ENCODE results near the gene PTPRO. TPM values are rescaled to one million over a fixed set of nuclear protein-coding genes. Genes with fewer than 3 reads are reported as not detected.
A peak's percentile ranks its signal among the peaks of the same experiment; 100 is the strongest.

The PTPRO gene
- polyA plus RNA-seq, 2 of the 4 experiments (the other 2 are of a cell fraction): 0.04 TPM; not detected in 1

DNA sequence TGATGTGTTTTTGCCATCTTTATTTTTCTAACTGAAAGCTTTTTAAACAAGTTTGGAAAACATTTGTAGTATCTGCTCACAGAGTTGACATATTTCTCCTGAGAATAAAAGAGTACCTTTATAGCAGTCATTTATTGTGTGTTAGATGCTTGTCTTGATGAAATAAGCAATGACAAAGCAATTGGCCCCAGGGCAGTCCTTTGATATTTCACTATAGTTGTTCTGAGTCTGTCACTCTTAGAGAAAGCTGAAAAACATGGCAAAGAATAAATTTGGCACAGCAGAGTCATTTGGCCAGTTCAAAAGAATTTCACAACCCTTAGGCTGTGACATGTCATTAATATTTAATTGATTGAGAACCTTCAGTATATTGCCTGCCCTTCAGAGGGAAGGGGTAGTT lies 166.2 kb downstream of the PTPRO start:
- TF ChIP-seq KDM1A (IDR thresholded peaks at IDR 0.05; ENCODE audit: low read depth) (no peak), CHD4 (IDR thresholded peaks at IDR 0.05; ENCODE audit: borderline replicate concordance) (no peak), FOSB (CRISPR knock-in tag; IDR thresholded peaks at IDR 0.05) (no peak), RAD21 (conservative IDR thresholded peaks at IDR 0.05 in 1 of 2, IDR thresholded peaks at IDR 0.05 in 1 of 2) (no peak), JUN (IDR thresholded peaks at IDR 0.05) (no peak), HOXB5 (CRISPR knock-in tag; IDR thresholded peaks at IDR 0.05) (no peak), CHD2 (IDR thresholded peaks at IDR 0.05; ENCODE audit: low read length, partially characterized antibody) (no peak), CBX2 (IDR thresholded peaks at IDR 0.05; ENCODE audit: borderline replicate concordance, low read depth) (no peak), HEYL (CRISPR knock-in tag; IDR thresholded peaks at IDR 0.05) (no peak), ESRRA (IDR thresholded peaks at IDR 0.05; ENCODE audit: borderline replicate concordance, low read length) (no peak)
- TF ChIP-seq, protein P1, sequence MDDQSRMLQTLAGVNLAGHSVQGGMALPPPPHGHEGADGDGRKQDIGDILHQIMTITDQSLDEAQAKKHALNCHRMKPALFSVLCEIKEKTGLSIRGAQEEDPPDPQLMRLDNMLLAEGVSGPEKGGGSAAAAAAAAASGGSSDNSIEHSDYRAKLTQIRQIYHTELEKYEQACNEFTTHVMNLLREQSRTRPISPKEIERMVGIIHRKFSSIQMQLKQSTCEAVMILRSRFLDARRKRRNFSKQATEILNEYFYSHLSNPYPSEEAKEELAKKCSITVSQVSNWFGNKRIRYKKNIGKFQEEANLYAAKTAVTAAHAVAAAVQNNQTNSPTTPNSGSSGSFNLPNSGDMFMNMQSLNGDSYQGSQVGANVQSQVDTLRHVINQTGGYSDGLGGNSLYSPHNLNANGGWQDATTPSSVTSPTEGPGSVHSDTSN (IDR thresholded peaks at IDR 0.05): no peak
- ChIA-PET CTCF (interaction anchor here (1.0 kb wide), 1 partner anchor 23 kb away, joined by 3 read pairs; no protein-coding TSS in a partner anchor), POLR2A (no interaction called here)
- H3K9me3 ChIP-seq: no peaks in the 10 kb centered on the region
- no peak for DNase-seq (ENCODE audit: low read depth in 1 of 2, low spot score in 1 of 2)
- no peak overlapping the region for H3K27ac ChIP-seq
- H3K4me2 ChIP-seq: no peak overlapping the region
- ATAC-seq: no peak
- no peaks in the 10 kb centered on the region for H3K4me1 ChIP-seq
- no peak overlapping the region for H3K4me3 ChIP-seq
- FAIRE-seq: no peak

DNA sequence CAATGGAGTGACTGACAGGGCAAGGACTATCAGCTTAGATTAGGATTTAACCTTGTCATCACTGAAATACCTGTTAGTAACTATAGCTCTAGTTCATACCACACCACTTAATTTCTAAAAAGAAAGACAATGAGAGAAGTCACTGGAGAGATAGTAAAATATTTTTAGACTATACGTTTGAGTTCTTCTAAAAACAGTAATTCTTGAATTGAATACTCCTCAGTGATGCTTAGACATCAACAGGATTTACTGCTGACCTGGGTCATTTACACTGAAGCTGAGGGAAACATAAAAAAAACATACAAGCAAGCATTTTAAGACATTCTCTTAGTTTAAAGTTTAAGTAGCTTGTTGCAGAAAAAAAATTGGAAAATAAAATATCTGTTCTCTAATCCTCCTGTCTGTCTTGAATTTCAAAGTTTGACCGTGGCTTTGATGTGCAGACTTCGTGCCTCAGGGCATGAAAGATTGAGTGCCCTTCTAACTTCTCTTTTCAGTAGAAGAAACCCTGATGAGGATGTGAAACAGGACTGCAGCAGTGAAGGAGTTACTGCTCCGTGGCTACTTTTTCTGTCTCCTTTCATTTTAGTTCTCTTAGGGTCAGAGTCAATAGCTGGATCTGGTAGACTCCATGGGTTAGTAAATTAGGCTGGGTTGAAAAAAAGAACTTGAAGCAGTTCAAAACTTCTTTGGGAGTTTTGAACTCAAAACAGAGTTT lies 172.2 kb downstream of the PTPRO start:
- no peak for FAIRE-seq

DNA sequence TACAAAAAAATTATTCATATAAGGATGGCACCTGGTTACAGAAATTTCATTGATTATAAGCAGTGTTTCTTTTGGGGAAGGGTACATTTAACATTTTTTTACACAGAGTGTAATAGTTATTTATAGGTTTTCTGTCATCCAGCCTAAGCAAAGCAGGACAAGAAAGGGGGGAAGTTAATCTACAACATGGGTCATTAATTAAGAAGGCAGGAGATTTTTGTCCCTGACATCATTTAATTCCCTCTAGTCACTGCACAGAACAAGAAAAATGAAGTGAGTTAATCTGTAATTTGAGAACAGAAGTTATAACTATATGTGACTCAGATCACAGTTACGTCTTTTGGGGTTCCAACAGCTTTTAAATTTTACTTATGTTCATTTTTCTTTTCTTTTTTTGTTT lies 173.4 kb downstream of the PTPRO start:
- no peaks in the 10 kb centered on the region for H3K9me3 ChIP-seq
- POLR2A ChIA-PET: no interaction called here
- DNase-seq (ENCODE audit: low read depth in 1 of 2, low spot score in 1 of 2) (no peak), ATAC-seq (no peak), FAIRE-seq (no peak)
- TF ChIP-seq FOSB (CRISPR knock-in tag; IDR thresholded peaks at IDR 0.05) (no peak), MAFK (IDR thresholded peaks at IDR 0.05; ENCODE audit: partially characterized antibody) (no peak), KDM5A (IDR thresholded peaks at IDR 0.05) (no peak), PHF8 (IDR thresholded peaks at IDR 0.05; ENCODE audit: borderline replicate concordance, low read depth) (no peak), ZSCAN20 (CRISPR knock-in tag; IDR thresholded peaks at IDR 0.05) (no peak), NFE2L2 (conservative IDR thresholded peaks at IDR 0.05; ENCODE audit: low read length) (no peak), NPAS2 (CRISPR knock-in tag; IDR thresholded peaks at IDR 0.05; ENCODE audit: borderline replicate concordance) (no peak), ESRRA (IDR thresholded peaks at IDR 0.05; ENCODE audit: borderline replicate concordance, low read length) (no peak), GATA3 (IDR thresholded peaks at IDR 0.05; ENCODE audit: borderline replicate concordance) (no peak), BHLHE40 (IDR thresholded peaks at IDR 0.05; ENCODE audit: low read depth, low read length) (no peak), POLR2AphosphoS2 (conservative IDR thresholded peaks at IDR 0.05; ENCODE audit: low read length) (no peak), CHD4 (IDR thresholded peaks at IDR 0.05; ENCODE audit: borderline replicate concordance) (no peak), RAD21 (conservative IDR thresholded peaks at IDR 0.05 in 1 of 2, IDR thresholded peaks at IDR 0.05 in 1 of 2) (no peak), CBX2 (IDR thresholded peaks at IDR 0.05; ENCODE audit: borderline replicate concordance, low read depth) (no peak), FOXS1 (CRISPR knock-in tag; IDR thresholded peaks at IDR 0.05) (no peak)
- TF ChIP-seq, protein P2, sequence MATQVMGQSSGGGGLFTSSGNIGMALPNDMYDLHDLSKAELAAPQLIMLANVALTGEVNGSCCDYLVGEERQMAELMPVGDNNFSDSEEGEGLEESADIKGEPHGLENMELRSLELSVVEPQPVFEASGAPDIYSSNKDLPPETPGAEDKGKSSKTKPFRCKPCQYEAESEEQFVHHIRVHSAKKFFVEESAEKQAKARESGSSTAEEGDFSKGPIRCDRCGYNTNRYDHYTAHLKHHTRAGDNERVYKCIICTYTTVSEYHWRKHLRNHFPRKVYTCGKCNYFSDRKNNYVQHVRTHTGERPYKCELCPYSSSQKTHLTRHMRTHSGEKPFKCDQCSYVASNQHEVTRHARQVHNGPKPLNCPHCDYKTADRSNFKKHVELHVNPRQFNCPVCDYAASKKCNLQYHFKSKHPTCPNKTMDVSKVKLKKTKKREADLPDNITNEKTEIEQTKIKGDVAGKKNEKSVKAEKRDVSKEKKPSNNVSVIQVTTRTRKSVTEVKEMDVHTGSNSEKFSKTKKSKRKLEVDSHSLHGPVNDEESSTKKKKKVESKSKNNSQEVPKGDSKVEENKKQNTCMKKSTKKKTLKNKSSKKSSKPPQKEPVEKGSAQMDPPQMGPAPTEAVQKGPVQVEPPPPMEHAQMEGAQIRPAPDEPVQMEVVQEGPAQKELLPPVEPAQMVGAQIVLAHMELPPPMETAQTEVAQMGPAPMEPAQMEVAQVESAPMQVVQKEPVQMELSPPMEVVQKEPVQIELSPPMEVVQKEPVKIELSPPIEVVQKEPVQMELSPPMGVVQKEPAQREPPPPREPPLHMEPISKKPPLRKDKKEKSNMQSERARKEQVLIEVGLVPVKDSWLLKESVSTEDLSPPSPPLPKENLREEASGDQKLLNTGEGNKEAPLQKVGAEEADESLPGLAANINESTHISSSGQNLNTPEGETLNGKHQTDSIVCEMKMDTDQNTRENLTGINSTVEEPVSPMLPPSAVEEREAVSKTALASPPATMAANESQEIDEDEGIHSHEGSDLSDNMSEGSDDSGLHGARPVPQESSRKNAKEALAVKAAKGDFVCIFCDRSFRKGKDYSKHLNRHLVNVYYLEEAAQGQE (IDR thresholded peaks at IDR 0.05): no peak
- TF ChIP-seq, protein P3, sequence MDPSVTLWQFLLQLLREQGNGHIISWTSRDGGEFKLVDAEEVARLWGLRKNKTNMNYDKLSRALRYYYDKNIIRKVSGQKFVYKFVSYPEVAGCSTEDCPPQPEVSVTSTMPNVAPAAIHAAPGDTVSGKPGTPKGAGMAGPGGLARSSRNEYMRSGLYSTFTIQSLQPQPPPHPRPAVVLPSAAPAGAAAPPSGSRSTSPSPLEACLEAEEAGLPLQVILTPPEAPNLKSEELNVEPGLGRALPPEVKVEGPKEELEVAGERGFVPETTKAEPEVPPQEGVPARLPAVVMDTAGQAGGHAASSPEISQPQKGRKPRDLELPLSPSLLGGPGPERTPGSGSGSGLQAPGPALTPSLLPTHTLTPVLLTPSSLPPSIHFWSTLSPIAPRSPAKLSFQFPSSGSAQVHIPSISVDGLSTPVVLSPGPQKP (IDR thresholded peaks at IDR 0.05; ENCODE audit: low read depth, low read length): no peak
- no peak overlapping the region for H3K4me3 ChIP-seq
- no peaks in the 10 kb centered on the region for H3K4me1 ChIP-seq
- no peak overlapping the region for H3K27ac ChIP-seq
- H3K4me2 ChIP-seq: no peak overlapping the region
- CTCF ChIA-PET: interaction anchor here (0.9 kb wide), 1 partner anchor 9 kb away, joined by 3 read pairs; no protein-coding TSS in a partner anchor
- WGBS (ENCODE audit: missing lambda C conversion rate): 0% methylated on average over 1 of the region's 1 CpG

More for the DNA sequence above, 172.2 kb downstream of the PTPRO start:
- H3K4me2 ChIP-seq: no peak overlapping the region
- no peak for DNase-seq (ENCODE audit: low read depth in 1 of 2, low spot score in 1 of 2)
- no peaks in the 10 kb centered on the region for H3K4me1 ChIP-seq
- 8% methylated on average over 4 of the region's 4 CpGs for WGBS (ENCODE audit: missing lambda C conversion rate)
- no peak for ATAC-seq
- H3K4me3 ChIP-seq: no peak overlapping the region
- ChIA-PET POLR2A (interaction anchor here (0.7 kb wide), 1 partner anchor 69 kb away, joined by 3 read pairs; no protein-coding TSS in a partner anchor), CTCF (interaction anchor here (0.9 kb wide), 2 partner anchors 9 to 10 kb away, joined by 3 to 4 read pairs; no protein-coding TSS in a partner anchor)
- H3K9me3 ChIP-seq: no peaks in the 10 kb centered on the region
- H3K27ac ChIP-seq: no peak overlapping the region
- TF ChIP-seq PHF8 (IDR thresholded peaks at IDR 0.05; ENCODE audit: borderline replicate concordance, low read depth) (no peak), MAFK (IDR thresholded peaks at IDR 0.05; ENCODE audit: partially characterized antibody) (peak; percentile 41)

Measured in A549 (cell line).